DMS 273 (cell line): ENCODE measurements around the gene THSD4.
A peak's percentile ranks its signal among the peaks of the same experiment; 100 is the strongest.

Experiments
- DNase-seq: peaks from one replicate; lab custom pipeline; 2025; ENCODE audit not compliant: unreplicated experiment; lab: John Stamatoyannopoulos, UW

THSD4 gene

DNA sequence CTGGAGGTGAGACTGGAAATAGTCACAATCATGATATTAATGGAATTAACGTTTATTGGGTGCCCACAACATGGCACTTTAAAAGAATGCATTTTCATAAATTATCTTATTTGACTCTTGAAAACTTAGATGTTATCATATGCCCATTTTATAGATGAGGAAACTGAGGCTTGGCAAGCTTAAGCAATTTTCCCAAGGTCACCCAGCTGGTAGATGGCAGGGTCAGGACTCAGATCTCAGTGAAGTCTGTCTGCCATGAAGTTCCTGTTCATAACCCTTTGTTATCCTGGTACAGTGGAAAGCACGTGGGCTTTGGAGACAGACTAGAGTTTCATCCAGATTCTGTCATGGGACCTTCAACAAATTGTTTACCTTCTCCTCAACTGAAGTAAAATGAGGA is 520.5 kb downstream of the THSD4 start:
- no peak for DNase-seq

DNA sequence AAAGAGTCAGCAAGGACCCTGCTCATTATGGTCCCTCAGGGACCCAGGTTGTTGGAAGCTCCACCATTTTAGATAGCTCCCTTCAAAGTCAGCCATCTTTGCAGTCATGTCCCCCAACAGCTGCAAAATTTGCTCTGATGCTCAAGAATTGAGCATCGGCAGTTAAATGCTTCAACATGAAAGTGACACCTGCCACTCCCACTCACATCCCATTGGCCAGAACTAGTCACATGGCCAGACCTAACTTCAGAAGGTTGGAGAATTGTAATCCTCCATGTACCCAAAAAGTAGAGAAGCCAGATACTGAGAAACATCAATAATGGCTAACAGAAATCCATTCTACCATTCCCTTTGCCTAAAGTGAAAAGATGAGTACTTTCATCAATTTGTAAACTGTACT is 523.6 kb downstream of the THSD4 start:
- DNase-seq = no peak

DNA sequence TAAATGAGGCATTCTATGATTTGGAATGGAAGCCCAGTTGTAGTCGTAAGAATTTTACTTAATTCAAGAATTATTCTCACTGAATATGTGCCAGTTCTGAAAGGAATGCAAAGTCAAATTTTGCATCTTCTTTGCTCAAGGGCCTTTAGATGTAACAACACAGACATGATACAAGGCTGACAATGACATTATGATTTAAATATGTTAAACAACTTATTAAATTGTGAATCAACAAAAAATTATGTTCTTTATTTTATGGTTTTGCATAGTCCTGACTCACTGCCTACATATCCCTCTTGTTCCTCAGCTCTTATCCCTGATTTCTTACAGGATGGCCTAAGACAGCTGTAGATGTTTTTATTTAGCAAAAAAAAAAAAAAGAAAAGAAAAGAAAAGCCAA is 524.2 kb downstream of the THSD4 start:
- no peak for DNase-seq

DNA sequence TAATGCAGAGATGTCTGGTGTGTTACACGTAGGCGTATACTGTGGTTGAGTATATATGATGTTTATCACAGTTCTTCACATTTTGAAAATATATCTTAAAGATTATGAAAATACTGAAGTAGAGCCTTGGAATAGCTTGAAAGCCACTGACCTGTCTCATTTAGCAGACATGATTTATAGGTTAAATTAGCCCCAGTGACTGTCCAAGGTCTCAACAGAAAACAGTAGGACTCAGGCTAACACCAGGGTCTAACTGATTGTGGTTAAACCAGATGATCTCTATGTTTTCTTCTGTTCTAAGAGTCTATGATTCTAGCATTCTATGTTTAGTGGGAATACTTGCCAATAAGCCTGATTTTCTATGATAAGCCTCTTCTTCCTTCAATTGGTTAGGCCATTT is 528.6 kb downstream of the THSD4 start:
- DNase-seq = no peak

DNA sequence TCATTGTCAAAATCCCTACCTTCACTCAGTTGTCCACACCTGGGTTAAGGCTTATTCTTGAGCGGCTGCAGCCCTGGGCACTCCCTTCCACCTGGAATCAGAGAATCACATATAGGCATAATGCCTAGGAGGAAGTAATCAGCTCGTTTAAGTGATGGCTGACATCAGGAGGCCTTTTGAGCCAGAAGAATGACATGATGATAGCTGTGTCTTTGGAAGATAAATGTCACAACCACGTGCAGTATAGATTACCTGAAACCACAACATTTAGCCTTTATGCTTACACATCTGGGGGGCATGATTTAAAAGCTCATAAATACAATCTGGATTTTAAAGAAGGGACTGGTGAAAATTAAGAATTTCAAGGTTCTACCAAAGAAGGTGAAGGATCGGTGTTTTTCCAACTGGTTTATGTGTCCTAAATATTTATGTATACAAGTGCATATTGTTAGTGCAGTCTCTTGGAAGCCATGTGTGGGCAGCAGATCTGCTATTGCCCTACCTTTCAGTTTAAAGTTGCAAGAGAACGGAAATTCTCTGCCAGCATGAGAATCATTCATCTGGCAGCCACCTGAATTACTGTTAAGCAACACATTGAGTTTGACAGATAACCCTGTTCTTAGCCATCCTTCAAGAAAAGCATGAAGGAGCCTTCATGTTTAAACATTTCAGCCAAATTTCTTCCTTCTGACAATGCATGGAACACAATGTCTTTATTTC is 531.7 kb downstream of the THSD4 start:
- no peak for DNase-seq

DNA sequence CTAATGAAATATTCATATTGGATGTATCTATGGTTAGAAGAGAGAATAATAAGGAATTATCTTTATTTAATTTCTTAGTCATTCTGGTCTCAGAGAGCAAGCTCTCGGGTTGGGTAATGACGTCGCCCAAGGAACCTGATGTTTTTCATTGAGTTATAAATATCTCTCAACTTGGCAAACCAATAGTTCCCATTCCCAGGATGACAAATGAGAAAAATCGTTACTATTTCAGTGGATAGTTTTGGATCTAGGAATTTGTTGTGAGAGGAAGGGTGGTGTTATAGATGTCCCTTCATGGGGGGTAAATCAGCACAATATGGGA is 532.2 kb downstream of the THSD4 start:
- no peak for DNase-seq

DNA sequence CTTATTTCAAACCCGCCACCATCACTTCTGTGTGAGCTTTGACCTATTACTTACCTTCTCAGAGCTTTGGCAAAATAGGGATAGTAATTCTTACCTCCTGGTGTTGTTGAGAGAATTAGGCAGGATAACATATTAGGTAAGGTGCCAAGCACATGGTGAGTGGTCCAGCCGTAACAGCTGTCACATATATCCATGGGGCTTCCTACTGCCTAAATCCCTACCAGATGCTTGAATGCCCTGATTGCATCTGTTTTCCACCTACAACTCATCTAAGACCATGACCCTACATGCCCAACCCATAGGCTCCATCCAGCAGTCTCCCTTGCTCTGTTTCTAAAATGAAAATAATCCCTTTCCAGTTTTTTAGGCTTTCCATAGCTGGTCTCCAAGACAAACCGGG is 532.8 kb downstream of the THSD4 start:
- DNase-seq = peak; percentile 81

DNA sequence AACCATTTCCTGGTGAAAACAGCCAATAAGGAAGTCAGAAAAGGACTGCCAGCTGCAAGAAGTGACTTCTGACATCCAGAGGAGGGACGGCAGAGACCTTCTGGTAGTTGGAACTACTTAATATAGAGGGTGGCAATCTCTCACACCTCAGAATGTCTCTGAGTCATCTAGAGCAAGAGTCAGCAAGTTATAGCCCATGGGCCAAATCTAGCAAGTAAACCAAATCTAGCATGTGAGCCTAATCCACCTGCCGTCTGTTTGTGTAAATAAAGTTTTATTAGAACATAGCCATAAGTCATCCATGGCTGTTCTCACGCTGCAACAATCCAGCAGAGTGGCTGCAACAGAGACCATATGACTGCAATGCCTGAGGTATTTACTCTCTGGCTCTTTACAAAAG is 534.6 kb downstream of the THSD4 start:
- DNase-seq = no peak

DNA sequence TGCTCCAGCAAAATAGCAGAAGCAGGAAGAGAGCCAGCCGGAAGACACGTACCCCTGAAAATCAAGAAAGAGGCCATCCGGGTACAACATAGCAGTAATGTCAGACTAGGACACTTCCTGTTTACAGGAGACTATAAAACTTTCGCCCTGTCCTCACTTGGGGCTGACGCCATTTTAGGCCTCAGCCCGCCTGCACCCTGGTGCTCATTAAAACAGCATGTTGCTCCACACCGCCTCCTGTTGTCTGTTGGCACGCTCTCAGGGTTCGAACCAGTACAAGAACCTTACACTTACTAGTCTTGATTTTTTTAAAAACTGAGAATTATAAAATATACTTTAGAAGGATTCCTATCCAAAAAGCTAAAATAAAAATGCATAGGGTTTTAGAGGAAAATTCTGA is 535.3 kb downstream of the THSD4 start:
- no peak for DNase-seq

DNA sequence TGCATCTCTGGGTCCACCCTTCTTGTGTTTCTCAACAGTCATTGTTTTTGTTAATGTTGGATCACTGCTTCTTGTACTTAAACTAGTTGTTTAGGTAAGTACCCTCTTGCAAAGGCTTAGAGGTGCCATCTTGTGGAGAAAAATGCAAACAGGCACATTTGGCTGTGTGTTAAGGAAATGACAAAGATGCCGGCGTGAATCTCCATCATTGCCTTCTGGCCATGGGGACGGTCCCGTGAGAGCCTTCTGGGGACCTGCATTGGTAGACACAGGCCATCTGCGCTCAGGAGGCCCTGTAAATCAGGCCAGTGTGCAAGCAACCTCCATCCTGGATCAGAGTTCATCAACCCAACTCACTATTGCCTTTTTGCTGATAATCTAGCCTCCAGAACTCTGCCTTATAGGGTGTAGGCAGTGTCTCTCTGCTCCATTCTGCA is 536.5 kb downstream of the THSD4 start:
- DNase-seq = peak; percentile 77

DNA sequence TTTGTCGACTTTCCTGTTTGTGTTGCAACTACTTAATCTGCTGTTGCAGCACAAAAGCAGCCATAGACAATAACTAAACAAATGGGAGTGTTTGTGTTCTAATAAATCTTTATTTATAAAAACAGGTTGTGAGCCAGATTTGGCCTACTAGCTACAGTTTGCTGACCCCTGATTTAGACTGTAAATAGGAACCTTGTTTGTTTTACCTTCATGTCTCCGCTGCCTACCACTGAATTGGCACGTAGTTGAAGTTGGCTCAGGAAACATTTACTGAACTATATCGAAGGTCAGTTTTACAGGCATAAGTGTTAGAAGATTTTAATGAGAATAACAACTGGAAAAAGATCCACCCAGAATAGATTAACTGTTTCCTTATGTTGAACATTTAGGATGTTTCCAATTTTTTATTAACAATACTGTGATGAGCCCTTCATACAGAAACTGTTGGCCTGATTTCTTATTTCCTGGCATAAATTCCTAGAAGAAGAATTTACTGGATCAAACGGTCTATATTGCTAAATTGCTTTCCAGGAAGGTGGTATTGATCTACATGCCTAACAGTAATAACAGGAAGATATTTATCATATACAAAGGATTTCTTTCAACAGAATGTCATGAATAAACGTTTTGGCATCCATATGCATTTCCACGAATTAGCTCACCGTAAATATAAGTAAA is 538.9 kb downstream of the THSD4 start:
- no peak for DNase-seq

DNA sequence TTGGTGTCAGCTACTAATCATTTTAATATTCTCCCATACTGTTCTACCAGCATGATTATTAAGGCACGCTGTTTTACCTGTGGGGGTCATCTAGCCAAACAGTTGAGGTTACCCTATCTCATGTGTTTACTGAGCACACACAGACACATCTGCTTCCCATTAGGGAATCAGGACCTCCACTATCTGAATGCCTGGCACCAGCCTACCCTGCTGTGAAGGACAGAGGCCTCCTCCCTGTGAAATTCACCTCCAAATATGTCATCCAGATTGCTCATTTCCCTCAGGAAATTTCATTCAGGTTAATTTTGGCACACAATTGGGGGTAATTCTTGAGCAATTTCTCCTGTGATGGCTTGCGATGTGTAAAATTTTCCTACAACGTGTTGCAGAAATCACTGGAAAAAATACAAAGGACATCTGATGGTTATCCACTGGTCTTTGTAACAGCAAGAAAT is 539.5 kb downstream of the THSD4 start:
- DNase-seq = no peak

DNA sequence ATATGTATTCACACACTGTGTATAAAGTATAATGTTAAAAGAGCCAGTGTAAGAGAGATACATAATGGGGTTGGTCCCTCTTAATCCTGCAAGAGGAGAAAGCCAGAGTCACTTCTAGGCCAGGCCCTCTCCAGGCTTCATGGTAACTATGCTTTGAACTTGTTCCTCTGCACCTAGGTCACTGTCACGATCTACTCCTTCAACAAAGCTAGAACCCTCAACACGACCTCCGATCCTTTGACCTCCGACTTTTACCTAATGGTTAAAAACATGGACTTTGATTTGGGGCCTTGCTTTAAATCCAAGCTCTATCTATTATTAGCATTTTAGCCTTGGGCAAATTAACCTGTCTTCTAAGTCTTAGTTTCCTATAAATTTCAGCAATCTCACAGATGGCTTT is 541.2 kb downstream of the THSD4 start:
- no peak for DNase-seq

DNA sequence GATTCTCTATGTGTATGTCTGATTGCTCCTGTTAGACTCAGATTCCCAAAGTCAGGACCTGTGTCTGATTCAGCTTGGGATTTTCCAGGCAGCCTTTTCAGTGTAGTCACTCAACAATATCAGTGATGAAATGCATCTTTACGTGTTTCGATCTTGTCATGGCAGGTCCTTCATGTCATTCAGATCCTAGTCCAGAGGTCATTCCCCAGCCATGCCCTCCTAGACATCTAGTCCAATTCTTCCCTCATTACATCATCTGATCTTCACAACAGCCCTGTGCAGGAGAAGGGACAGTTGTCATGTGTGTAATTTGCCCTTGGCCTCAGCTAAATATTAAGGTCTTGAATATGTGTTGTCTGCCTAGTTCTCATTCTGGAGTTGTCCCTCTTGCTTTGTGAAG is 541.9 kb downstream of the THSD4 start:
- no peak for DNase-seq

DNA sequence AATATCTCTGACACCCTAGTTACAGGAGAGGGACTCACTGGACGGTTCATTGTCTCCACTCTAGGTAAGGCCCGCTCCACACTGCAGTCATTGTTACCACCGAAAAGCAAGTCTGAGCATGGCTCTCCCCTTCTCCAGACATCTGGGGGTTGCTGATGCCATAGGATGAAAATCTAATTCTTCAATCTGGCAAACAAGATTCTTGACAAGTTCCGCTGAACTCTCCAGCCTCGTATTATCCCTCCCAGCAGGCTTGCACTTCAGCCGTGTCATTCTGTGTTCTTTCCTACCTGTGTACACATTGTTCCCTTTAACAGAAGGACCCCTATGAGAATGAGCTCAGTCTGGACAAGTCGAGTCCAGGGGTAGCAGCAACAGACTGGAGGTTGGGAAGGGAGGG is 542.8 kb downstream of the THSD4 start:
- no peak for DNase-seq

DNA sequence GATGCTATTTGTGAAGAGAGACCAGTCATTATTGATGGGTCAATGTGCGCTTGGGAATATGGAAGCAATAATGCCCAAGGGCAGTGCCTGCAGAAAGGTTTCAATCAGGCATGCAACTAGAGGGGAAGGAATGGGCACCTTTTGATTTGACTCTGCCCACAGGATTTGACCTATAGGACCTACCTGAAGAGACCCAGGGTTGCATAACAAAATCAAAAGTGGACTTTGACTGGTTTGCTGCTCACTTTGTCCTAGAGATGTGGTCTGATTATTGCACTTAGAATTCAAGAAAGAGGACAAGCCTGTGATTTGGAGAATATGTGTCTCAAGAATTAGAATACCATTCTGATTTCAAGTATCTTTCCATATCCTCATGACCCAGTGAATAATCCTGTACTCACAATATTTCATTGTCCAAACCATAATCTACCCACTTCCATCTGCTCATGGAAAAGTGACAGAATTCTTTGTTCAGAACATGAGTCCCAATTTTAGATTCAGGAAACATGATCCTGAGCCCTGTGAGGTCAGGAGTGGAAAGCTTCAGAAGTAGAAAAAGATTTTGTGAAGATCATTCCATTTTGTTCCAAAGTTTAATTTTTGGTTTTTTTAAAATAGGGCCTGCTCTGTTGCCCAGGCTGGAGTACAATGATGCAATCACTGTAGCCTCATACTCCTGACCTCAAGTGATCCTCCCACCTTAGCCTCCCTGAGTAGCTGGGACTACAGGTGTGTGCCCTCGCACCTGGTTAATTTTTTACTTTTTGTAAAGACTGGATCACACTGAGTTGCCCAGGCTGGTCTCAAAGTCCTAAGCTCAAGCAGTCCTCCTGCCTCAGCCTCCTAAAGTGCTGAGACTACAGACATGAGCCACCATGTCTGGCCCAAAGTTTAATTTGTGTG is 543.8 kb downstream of the THSD4 start:
- DNase-seq = no peak

DNA sequence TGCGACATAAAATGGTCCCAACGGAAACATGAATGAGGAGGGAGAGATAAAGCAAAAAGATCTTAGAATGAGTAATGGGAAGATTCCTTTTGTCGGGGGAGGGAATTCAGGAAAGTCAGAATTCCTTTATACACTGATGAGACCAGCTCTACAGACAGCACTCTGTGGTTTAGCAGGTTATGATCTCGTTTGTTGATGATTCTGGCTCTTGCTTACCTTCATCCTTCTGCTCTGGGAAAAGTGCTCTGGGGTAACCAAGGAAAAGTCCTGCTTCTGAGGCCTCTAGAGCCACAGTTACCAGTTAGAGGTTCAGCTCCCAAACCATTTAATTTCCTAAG is 544.4 kb downstream of the THSD4 start:
- DNase-seq = no peak

DNA sequence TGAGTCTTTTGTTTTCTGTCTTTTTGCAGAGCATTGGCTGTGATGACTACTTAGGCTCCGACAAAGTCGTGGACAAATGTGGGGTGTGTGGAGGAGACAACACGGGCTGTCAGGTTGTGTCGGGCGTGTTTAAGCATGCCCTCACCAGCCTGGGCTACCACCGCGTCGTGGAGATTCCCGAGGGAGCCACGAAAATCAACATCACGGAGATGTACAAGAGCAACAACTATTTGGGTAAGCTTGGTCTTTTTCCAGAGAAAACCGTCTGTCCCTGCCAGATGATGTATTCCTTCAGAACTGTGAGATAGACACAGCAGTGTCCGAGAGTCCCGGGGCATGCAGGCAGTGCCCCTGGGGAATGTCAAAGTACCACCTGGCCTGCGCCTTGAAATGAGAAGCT is 545.2 kb downstream of the THSD4 start:
- peak; percentile 50 for DNase-seq

DNA sequence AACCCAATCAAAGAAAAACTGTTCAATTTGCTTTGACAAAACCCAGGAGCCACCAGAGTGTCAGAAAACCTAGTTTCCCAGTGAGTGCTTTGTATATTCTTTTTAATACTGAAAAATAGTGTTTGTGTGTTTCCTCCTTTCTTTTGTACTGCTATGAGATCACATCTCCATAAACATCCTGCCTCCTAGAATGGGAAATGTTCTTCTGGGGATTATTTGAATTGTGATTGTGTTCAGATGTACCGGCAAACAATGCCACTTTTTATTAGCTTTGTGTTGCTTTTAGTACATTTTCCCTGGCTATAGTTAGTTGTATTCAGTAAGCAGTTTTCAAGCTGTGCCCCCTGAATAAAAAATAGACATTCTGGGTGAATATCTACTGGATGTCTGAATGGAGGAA is 547.0 kb downstream of the THSD4 start:
- DNase-seq = no peak

DNA sequence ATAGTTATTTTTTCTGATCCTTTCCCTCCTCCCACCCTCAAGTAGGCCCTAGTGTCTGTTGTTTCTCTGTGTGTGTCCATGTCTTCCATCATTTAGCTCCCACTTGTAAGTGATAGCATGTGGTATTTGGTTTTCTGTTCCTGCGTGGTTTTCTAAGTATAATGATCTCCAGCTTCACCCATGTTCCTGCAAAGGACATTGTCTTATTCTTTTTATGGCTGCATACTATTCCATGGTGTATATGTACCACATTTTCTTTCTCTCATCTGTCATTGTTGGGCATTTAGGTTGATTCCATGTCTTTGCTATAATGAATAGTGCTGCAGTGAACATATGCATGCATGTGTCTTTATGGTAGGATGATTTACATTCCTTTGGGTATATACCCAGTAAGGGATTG is 549.4 kb downstream of the THSD4 start:
- DNase-seq = no peak

DNA sequence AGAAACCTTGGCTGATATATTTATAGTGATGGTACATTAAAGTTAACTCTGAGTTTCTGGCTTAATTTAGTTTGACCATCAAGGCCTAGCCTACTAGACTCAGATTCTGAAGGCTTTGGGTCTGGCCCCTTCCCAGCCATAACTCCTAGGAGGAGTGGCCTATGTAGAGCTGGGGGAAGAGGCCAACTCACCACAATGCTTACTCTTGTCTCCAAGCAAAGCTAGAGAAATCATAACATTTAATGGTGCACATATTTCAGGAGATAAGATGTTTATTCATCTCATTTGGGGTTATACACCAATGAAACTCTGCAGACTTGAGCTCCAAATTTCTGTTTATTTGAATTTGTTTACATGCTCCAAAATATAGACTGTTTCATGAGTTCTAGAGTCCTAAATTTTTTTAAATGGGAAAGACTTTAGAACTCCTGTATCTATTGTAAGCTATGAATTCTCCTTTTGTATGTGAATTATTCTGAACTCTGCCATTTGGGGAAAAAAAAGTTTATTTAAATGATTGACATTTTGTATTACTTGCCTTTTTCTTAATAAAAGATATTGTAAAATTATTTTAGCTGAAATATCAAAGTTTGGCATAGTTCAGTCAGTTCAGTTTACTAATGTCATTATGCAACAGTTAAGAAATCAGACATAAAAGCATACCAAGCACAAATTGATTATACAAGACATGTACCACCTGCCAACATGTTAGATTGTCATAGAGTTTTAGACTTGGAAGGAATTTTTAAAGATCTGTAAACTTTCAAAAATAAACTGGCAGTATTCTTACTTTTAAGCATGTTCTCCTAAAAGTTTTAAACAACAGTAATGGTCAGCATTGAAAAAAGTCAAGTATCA is 551.7 kb downstream of the THSD4 start:
- DNase-seq = no peak
